GM19238 (cell line): ENCODE results near the gene KLHL25.

ENCODE experiments used
- DNase-seq: peaks from one replicate; pipeline ENCODE4 v3.0.0; 2011; ENCODE audit warnings: low spot score; ENCODE audit not compliant: insufficient read length

Gene KLHL25

DNA sequence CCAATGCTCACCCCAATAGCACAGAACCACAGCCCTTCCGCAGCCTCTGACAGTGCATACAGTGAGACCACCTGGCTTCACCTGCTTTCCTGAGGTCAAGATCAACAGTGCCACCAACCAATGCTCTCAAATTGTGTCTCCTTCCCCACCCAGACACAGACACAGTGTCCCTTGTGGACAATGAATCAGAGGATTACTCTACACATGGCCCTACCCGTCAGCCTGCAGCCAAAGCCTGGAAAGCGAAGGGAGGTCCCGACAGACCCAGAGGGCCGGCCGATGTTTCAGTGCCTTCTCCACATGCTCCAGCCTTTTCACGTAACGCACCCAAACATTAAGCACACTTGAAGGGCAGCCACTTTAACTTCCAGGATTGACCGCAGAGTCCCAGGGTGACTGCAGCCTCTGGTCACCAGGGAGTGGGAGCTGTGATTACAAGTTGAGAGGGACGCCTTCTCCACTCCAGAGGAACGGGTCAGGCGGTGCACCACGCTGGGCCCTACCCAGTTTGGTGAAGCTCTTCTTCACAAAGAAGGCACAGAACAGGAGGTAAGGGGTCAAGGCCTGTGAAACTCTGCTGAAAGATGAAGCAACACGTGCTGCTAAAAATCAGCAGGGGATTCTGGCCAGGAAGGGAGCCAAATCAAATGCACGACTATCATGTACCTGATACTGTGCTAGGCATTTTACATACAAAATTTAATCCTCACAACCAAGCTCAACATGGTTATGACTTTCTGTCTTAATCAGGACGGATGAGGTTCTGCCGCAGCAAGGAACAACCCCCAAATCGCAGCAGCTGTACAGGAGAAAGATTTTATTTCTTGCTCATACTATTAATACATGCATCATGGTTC lies 17.2 kb downstream of the KLHL25 start:
- no peak for DNase-seq

DNA sequence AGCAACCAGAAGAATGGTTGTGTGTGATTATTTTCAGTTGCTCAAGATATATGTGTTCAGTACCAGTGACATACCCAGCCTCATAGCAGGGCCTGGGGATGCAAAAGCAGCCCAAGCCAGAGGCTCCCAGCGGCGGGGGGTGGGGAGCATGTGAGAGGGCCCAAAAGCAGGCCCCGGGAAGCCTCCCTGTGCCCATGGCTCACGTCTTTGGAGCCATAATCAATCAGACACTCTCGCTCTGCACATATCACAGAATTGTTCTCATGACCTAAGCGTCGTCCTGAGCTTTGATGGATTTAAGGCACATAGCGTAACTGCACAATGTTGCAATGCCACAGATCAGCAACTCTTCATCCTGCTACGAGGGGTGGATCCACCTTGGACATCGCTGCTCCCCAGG lies 20.8 kb downstream of the KLHL25 start:
- no peak for DNase-seq

DNA sequence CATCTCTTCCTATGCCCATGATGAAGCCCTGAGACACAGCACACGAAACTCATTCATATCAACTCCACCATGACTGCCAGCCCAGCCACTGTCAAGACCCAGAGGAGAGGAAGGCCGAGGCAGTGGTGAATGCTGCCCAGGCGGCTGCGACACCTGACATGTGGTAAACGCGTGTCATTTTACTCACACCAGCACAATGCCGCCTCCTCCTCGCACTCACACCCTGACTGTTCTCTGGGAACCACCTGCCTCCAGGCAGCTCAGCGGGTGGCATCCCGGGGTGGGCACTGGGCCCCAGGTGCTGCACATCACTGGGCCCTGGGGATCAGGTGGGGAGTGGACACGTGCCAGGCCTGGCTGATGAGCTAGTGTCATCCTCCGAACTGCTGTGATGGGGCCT lies 21.5 kb downstream of the KLHL25 start:
- no peak for DNase-seq

DNA sequence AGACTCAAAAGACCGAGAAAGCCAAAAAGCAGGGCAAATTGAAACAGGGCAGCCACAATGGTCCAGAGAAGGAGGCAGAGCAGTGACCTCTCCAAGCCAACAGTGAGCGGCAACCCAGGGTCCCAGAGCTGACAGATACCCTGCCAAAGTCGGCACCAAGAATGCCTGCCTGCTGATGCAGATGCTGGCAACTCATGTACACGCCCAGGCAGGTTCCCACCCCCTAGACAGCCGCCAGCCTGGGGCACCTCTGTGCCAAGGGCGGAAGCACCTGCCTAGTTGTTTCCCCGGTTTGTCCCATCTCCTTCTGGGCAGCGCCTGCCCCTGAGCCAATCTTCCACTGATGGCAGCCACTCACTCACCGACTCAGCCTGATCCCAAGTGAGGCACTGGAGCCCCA lies 22.1 kb downstream of the KLHL25 start:
- DNase-seq, result no peak

DNA sequence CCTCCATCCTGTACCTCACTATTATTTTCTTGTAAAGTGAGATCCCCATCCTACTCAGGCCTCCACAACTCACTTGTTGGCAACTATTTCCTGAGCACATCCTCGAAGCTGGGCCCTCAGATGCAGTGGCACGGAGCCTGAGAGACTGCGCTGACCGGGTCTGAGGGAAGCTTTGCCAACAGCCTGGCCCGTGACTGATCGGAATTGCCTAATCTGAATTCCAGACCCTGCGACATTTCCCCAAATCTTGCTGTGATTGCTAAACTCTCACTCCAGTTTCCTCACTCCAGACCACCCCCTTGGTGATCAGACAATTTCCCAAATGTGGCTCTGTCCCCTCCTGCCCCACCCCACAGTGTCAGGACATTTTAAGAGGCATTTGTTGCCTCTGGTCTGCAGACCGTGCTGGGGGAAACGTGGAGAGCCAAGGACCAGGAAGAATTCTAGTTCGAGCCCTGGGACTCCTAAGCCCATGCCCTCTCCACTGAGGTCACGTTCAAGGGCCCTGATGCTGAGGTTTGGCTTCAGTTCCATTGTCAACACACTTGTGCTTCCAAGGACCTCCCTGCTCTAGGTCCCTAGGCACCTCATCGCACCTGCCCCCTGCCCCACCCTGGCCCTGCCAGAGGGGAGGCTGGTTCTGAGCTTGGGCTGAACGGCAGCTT lies 22.8 kb downstream of the KLHL25 start:
- DNase-seq, result no peak

DNA sequence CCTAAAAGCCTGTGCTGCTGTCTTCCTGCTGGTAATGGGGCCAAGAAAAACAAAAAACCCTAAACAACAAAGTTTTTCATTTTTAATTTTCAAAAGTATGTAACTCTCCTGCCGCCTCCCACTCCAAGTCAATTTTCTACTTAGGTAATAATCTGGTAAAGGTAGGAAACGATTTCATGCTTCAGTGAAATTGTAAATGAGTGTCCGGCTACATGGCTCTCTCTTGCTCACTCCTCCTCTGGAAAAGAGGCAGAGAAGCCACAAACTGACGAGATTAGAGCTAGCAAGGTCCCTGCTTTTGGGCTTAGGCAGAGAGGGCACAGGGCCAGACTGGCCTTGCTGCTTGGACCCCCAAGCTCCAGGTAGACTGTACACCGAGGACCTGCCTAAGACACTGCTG lies 23.5 kb downstream of the KLHL25 start:
- DNase-seq, result no peak

DNA sequence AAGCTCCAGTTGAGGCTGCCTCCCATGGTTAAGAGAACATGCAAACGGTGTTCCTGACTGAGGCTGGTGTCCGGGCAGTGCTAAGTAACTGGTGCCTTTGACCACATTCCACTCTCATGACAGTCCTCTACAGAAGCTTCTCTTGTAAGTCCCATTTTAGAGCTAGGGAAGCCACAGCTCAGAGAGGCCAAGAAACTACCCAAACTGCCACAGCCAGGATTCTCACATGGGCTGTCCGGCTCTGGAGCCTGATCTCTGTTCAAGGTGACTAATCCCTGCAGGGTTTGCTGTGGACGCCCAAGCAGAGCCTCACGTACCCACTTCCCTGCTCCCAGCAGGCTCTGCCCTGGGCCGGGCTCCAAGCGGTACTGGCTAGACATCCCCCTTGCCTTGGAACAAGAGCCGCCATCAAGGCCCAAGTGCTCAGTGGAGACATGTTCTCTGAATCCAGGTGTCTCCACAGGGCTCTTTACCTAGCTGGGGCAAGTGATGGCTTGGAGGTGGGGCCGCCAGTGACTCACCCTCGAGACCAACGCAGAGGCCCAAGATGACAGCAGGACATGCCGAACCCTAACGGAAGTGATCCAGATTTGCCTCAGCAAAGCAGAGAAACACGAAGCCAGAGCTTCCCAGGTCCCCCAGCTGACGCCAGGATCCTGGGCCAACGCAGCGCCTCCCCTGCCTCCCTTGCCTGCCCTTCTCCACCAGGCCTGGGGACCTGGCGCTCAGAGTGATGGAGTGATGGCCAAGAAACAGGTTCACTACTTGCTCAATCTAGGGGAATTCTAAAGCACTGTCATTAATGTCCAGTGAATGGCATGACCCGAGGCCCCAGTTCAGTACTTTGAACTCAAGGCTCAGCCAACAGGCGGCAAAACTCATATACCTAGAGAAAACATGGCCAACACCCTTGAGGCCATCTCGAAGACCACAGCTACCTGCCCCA lies 24.4 kb downstream of the KLHL25 start:
- DNase-seq, result no peak

DNA sequence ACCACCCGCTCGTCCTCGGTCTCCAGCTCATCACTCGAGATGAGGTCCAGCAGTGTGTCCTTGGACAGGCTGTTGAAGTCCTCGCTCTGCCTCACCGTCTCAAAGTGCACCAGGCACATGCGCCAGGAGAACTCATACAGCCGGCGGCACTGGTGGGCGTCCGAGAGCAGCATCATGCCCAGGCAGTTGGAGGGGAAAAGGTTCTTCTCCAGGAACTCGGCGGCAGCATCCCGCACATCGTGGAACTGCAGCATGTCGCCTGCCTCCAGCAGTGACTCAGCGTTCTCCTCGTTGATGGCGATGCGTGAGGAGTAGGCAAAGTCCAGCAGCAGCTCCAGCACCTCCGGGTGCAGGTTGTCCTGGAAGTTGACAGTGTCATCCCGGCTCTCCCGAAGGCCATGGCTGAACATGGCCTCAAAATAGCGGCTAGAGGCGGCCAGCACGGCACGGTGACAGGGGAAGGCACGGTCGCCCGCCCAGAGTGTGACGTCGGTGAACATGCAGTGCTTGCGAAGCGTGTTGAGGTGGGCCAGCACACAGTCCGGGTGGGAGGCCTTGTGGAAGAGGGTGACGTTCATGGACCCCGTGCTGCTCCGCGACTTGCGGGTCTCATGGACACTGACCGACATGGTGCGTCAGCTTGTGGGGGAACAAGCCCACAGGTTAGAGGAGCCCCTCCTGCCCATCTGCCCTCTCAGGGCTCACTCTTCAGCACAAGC lies 25.4 kb downstream of the KLHL25 start:
- no peak for DNase-seq

DNA sequence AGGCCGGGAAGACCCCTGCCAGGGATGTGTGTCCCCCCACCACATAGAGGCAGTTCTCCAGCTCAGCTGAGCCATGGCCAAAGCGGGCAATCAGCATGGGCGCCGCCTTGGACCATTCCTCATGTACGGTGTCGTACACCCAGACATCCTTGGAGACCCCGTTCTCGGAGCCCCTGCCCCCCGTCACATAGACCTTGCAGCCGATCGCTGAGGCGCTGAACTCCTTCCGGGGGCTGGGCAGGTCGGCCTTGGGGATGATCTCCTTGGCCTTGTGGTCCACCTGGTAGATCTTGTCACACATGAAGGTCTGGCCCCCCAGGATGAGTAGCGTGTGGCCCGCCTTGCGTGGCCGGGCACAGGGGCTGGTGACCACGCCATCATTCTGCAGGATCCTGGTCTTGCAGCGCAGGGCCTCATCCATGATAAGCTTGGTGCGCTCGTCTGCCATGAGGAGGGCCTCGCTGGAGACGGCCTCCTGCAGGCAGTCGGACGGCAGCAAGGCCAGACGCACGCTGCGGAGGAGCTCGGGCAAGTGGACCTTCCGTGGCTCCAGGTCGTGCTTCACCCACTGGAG lies 26.0 kb downstream of the KLHL25 start:
- no peak for DNase-seq

DNA sequence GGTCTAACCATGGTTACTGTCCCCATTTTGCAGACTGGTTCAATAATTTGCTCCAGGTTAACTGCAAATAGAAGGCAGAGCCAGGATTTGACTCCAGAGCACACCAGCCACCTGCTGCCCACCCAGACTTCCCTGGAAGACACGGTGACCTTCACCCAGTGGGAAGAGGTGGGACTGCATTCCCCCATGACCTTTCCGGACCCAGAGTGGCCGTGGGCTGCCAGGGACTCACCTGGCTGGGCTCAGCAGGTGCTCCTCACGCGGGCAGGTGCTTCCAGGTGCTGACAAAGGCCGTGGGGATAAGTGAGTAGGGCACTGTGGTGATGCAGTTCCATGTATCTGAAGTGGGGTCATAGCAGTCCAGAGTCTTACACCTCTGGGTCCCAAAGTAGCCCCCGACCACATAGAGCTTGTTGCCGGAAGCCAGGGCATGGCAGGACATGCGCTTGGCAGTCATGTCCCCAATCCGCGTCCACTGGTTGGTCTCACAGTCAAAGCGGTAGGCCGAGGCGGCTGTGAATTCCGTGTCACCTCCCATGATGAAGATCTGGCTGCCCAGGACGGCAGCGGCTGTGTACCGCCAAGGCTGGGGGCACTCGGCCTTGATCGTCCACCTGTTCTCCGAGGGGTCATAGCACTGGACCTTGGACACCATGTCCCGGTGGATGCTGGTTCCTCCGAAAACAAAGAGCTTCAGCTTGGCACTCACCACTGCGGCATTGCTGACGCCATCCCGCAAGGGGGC lies 26.8 kb downstream of the KLHL25 start:
- DNase-seq, result no peak

DNA sequence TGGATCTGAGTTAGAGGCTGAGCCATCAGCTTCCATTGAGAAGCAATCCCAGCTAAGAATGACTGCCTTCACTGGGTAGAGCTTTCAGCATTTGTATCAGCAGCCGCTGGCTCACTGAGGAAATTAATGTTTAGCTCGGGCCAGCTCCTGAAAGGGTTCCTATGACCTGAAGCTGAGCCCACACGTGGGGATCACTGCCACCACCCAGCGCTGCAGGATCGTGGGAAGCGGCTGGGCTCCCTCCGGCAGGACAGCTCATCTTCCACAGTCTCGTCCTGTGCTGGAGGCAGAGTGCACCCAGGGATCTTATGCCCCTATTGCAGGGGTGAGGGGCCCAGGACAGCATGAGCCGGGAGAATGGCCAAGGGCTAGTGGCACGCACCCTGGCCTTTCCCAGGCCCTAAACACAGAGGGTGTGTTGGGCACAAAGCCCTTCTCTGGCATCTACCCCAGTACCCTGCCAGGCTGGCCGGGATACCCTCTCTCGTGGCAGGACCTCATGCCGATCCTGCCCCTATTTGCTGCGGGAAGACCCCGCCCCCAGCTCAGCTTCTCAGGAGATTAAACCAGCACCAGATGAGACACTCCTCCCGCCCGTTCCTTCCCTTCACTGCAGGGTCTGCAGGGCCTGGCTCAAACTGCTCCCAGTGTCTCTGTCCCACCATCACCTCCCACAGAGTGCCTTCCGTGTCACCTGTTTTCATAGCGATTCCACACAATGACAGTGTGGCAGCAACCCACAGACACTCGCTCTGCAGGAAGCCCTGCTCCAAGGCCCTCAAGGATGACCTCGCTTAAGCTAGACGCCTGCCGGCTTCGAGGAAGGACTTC lies 28.5 kb downstream of the KLHL25 start:
- no peak for DNase-seq

DNA sequence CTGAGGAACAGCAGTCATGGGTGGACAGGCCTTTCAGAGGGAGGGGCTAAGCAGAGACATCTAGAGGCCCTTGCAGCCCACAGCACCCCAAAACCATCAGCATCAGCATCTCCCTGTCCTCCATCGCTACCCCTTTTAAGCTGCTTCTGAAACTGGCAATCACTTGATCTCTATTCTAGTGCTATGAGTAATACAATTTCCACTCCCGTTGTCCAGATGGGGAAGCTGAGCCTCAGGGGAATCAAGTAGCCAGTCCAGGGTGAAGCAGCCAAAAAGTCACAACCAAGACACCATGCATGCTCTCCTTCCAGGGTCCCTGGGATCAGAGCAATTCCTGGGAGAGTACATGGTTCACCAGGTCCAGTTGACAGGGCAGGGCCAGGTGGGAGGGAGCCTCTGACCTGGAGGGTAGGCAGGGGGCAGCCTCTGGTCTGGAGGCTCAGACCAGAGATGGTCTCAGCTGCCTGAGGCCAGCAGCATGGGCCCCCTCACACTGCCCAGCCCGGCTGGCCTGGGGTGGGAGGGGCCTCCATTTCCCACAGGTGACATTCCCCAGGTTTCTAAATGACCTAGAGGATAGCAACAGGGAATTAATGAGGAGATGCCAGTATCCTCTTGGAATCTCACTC lies 30.0 kb downstream of the KLHL25 start:
- no peak for DNase-seq

DNA sequence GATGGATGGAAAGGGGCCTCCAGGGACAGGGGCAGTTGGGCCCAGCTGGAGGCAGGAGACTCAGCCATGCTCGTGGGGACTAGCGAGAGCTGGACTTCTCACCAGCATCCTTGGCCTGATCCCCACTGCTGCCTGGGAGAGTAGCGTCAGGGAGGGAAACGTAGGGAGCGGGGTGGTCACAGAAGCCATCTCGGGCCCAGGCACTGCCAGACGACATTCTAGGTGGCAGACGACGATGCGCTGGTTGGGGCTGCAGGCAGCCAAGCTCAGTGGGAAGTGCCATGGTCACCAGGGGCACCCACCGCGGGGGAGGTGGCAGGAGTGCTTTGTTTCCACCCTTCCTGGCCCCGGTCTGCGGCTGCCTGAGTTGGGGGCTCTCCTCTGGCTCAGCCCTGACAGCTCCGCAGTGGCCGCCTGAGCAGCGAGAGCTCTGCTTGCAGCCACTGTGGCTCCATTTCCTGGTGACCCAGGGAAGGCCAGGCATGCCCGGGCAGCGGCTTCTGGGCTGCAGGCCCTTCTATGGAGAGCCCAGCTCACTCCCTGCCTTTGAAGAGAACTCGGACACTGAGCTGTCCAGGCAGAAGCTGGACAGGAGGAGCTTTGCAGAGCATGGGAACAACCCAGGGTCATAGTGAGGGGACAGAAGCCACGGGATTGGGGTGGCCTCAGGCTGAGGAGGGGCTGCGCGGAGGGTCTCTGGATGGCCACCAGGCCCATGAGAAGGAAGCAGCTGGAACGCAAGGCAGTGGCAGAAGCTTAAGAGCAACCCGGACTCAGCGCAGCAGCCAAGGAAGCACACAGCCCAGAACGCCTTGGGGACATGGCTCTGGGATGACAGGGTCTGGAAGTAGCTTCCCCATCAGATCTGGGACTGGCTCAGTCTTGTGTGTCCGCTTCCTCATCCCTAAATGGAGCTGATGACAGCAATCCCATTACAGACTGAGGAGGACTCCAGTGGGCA lies 30.8 kb downstream of the KLHL25 start:
- no peak for DNase-seq

DNA sequence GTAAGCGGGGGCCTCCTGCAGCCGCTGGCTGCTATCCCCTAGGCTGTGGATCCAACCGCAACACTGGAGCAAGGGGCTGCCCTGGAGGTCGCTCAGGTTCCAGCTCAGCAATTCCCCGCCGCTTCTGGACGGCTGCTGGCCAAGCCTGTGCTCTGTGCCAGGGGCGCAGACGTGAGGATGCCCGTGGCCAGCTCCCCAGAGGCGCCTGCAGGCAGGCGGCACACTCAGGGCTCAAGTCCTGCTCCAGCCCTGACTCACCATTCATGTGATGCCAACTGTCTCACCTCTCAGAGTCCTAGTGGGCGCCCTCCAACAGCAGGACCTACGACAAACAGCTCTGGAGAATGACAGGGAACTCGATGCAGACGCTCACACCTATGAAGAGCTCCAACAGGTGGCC lies 31.6 kb downstream of the KLHL25 start:
- no peak for DNase-seq

DNA sequence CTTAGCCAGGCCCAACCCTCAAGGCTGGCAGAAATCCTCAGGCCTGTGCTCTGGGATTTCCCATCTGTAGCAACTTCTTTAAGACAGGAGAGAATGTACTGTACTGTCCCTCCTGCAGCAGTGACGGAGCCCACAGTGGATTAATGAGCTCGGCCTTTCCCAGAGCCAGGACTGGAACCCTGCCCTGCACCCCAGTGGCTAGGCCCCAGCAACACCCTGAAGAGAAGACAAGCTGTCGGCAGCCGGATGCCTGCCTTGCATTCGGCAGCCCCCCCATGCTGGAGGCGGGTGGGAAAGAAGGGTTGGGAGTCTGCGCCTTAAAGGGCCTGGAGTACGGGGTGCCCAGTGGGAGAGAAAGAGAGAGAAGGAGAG lies 32.0 kb downstream of the KLHL25 start:
- no peak for DNase-seq

DNA sequence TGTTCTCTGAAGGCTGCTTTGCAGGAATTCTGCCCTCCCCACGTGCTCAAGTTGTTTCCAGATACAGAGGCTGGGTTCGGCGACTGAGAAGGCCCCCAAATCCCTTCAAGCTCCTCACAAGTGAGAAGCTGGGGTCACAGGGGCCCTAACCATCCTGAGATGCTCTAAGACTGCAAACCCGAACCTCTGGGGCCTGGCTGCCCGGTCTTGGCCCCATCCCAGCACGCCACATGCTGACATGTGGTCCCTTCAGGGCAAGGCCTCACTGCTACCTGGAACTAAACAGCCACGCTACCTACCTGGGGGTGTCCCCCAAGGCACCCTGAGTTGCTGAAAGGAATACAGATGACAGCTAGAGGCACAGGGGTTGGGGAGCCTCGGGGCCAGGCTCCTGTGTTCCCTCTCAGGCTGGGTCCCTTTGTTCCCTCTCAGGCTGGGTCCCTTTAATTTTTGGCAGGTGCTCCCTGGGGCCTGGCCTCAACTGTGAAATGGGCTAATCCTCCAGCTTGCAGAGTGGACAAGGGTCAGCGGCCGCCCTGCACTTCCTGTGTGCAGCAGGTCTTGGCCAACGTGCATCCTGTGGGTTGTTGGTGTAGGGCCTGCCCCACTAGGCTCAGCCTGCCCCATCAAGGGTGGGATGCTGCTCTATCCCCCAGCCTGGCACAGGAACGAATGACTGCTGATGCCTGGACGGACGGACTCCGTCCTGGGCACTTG lies 32.5 kb downstream of the KLHL25 start:
- DNase-seq, result no peak

DNA sequence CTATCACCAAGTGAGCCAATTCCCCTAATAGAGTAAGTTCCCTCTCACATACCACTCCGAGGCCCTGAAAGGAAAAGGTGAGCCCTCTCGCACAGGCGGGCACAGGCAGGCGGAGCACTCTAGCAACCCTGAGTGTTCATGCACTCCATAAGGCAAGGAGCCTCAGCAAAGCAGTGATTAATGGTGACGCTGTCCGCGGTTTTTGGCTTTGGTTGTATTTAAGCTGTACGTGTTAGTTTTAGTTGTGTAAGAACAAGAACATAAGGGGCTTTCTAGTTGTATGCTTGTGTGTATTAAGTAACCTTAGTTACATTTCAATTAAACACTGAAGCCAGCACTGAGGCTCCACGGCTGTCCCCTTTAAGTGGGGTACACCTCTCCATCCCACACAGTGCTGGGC lies 33.1 kb downstream of the KLHL25 start:
- no peak for DNase-seq
